GM06990 (cell line): ENCODE data around the gene MAP3K5.

ENCODE experiments used
- DNase-seq: peaks from one replicate; pipeline ENCODE4 v3.0.0-alpha.2; 2011; ENCODE audit not compliant: insufficient read length; ENCODE audit errors: extremely low read depth
- H3K27me3 ChIP-seq: replicated peaks from 2 replicates; pipeline ENCODE4 v1.6.0; 2011; ENCODE audit warnings: low read length; ENCODE audit not compliant: control insufficient read depth, insufficient read depth
- H3K36me3 ChIP-seq: 2 replicates; pipeline ENCODE4 v1.5.1; 2011; ENCODE audit warnings: low read length; ENCODE audit not compliant: control insufficient read depth, insufficient read depth
- H3K4me3 ChIP-seq: replicated peaks from 2 replicates; pipeline ENCODE4 v1.5.1; 2011; ENCODE audit warnings: low read depth, mild to moderate bottlenecking, control low read depth, low read length
- CTCF ChIP-seq: IDR thresholded peaks from 2 replicates; pipeline ENCODE4 v1.5.1; 2011; ENCODE audit warnings: low read length, control low read depth, mild to moderate bottlenecking, inconsistent platforms; ENCODE audit not compliant: insufficient read depth, poor library complexity, severe bottlenecking

Gene MAP3K5

GRCh38 chr6:136579800-136580199 is 212.5 kb downstream of the MAP3K5 start:
- no peak for DNase-seq
- TF ChIP-seq CTCF, result no peak
- Histone ChIP-seq H3K4me3 (no peak overlapping the region), H3K27me3 (no peaks in the 10 kb centered on the region), H3K36me3 (peaks cover 19% of the 10 kb centered on the region)

- Histone ChIP-seq H3K36me3 (peaks cover 16% of the 10 kb centered on the region), H3K4me3 (no peak overlapping the region), H3K27me3 (no peaks in the 10 kb centered on the region)
- TF ChIP-seq CTCF, result no peak
- no peak for DNase-seq
Observed at GRCh38 chr6:136576821-136577220, 215.5 kb downstream of the MAP3K5 start.

GRCh38 chr6:136571496-136571895 is 220.8 kb downstream of the MAP3K5 start:
- no peak for TF ChIP-seq CTCF

GRCh38 chr6:136571065-136571464 is 221.2 kb downstream of the MAP3K5 start:
- TF ChIP-seq CTCF, result no peak
- DNase-seq, result no peak
- Histone ChIP-seq H3K27me3 (no peaks in the 10 kb centered on the region), H3K4me3 (no peak overlapping the region), H3K36me3 (peaks cover 8% of the 10 kb centered on the region)

More at GRCh38 chr6:136571496-136571895, 220.8 kb downstream of the MAP3K5 start:
- Histone ChIP-seq H3K36me3 (peaks cover 10% of the 10 kb centered on the region), H3K27me3 (no peaks in the 10 kb centered on the region), H3K4me3 (no peak overlapping the region)
- no peak for DNase-seq

- no peak for DNase-seq
Observed at GRCh38 chr6:136568129-136568528, 224.1 kb downstream of the MAP3K5 start.

More at GRCh38 chr6:136568129-136568528, 224.1 kb downstream of the MAP3K5 start:
- peaks cover 10% of the 10 kb centered on the region for H3K36me3 ChIP-seq
- no peaks in the 10 kb centered on the region for H3K27me3 ChIP-seq
- no peak for TF ChIP-seq CTCF
- H3K4me3 ChIP-seq, result no peak overlapping the region
